HFFc6 (cell line): Measurements from ENCODE around the gene C16orf86. TPM values are rescaled to one million over a fixed set of nuclear protein-coding genes. Genes with fewer than 3 reads are reported as not detected.

ENCODE experiments used
- DNase-seq: peaks from one replicate; pipeline ENCODE4 v3.0.0-alpha.2; 2018
- H3K27ac Mint-ChIP-seq: 2 replicates; pipeline ENCODE4 v1.8.0; 2020; ENCODE audit warnings: mild to moderate bottlenecking, mixed read lengths
- H3K27me3 Mint-ChIP-seq: 2 replicates; pipeline ENCODE4 v1.8.0; 2021; ENCODE audit warnings: mild to moderate bottlenecking, moderate library complexity, mixed read lengths; ENCODE audit not compliant: insufficient read depth
- H3K36me3 Mint-ChIP-seq: 2 replicates; pipeline ENCODE4 v1.8.0; 2021; ENCODE audit warnings: low read depth, mixed read lengths
- H3K4me1 Mint-ChIP-seq: 2 replicates; pipeline ENCODE4 v1.8.0; 2020; ENCODE audit warnings: low read depth, mixed read lengths
- H3K4me3 Mint-ChIP-seq: 2 replicates; pipeline ENCODE4 v1.8.0; 2020; ENCODE audit warnings: mild to moderate bottlenecking, moderate library complexity, mixed read lengths
- H3K9me3 Mint-ChIP-seq: 2 replicates; pipeline ENCODE4 v1.8.0; 2020; ENCODE audit warnings: mild to moderate bottlenecking, mixed read lengths
- CTCF ChIP-seq: fragments of 200-600 bp; sonication (generic); IDR thresholded peaks from 2 replicates; pipeline ENCODE4 v1.5.0; 2021; ENCODE audit warnings: antibody characterized with exemption, mild to moderate bottlenecking
- total RNA-seq, 6 experiments: library from RNA; stranded (reverse); fragmentation: NEBNext Ultra II Directional; extraction: Animal tissue kit (Norgen Biotek cat#: 25700); gene quantifications; 2 replicates in 1 of 6; 3 replicates in 5 of 6; pipeline ENCODE4 v1.2.3, GENCODE V29; 2021

C16orf86 gene
- total RNA-seq, 6 experiments from 2014 or later = 1.0 to 1.9 (median 1.6) TPM

DNA sequence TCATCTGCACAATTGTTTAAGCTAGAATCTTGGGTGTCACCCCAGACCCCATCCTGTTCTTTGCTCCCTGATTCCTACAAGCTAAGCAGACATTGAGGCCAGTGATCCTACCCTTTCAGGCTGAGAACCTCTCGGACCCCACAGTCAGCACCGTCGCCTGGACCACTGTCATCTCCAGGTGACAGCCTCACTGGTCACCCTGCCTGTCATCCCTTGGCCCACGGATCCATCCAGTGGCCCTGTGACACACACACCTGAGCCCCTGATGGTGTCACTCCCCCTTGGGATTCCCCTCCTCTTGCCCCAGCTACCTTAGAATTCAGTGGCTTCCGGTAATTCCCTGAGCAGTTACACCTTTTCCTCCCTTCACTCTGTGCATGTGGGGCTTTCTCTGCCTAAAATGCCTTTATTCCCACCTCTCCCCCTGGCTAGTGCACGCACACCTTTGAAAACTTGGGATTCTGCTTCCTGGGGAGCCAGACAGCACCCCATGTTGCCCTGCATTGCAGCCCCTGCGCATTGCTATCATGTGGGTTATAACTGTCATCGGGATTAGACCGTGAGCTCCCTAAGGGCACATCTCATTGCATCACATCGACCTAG is 3.0 kb downstream of the C16orf86 start:
- TF ChIP-seq CTCF = no peak
- Mint-ChIP-seq H3K9me3 (no peaks in the 10 kb centered on the region), H3K36me3 (no peaks in the 10 kb centered on the region), H3K4me3 (no peak overlapping the region), H3K4me1 (peaks cover 21% of the 10 kb centered on the region), H3K27me3 (peaks cover 5% of the 10 kb centered on the region; the same call in 1 of the 2 replicates), H3K27ac (no peak overlapping the region)
- DNase-seq = no peak

- Mint-ChIP-seq H3K27me3 (peaks cover 5% of the 10 kb centered on the region; the same call in 1 of the 2 replicates), H3K9me3 (no peaks in the 10 kb centered on the region), H3K4me3 (no peak overlapping the region), H3K27ac (no peak overlapping the region), H3K4me1 (peaks cover 10% of the 10 kb centered on the region), H3K36me3 (no peaks in the 10 kb centered on the region)
- no peak for DNase-seq
- TF ChIP-seq CTCF = no peak
These were observed 5.7 kb downstream of the C16orf86 start for GRCh38 chr16:67672306-67672705.

DNA sequence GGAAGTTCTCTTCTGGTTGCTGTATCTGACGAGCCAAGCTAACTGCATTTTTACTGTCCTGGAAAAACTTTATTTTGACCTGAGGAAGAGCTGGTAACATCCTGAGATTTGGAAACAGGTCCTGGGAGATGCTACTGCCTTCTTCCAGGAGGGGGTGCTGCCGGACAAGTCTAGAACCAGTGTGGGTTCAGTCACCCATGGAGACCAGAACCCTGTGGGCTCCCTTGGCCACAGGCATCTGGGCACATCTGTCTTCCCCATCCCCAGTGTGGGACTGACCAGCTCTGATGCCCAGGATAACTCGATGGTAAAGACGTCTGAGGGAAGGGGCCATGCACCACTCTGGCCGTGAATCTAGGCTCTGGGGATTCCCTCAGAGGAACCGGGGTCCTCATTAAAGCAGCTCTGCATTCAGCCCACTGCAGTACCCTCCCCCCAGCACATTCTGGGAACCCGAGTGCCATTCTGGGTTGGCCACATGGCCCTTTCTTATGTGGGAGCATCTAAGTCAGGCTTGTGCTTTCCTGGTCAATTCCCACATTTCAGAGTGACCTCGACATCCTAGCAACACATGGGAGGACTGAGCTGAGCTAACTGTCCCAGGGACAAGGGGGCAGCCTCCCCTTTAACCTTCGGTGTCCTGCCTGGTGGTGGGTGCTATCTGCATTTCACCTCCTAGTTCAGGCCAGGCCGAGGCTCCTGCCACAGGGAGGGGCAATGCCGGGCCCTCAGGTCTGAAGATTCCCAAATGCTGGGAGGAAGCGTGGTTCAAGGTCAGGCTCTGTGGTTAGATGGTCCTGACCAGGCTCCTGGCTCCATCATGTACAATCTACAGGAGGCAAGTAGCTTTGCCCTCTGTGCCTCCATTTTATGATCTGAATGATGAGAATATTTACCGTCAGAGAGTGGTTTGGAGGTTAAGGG is 6.4 kb downstream of the C16orf86 start:
- H3K9me3 Mint-ChIP-seq = no peaks in the 10 kb centered on the region
- TF ChIP-seq CTCF = peak; percentile 84
- no peak overlapping the region for H3K4me3 Mint-ChIP-seq
- H3K4me1 Mint-ChIP-seq = peaks cover 8% of the 10 kb centered on the region
- no peaks in the 10 kb centered on the region for H3K36me3 Mint-ChIP-seq
- H3K27me3 Mint-ChIP-seq = peaks cover 5% of the 10 kb centered on the region; the same call in 1 of the 2 replicates
- DNase-seq = peak; percentile 52
- H3K27ac Mint-ChIP-seq = no peak overlapping the region

DNA sequence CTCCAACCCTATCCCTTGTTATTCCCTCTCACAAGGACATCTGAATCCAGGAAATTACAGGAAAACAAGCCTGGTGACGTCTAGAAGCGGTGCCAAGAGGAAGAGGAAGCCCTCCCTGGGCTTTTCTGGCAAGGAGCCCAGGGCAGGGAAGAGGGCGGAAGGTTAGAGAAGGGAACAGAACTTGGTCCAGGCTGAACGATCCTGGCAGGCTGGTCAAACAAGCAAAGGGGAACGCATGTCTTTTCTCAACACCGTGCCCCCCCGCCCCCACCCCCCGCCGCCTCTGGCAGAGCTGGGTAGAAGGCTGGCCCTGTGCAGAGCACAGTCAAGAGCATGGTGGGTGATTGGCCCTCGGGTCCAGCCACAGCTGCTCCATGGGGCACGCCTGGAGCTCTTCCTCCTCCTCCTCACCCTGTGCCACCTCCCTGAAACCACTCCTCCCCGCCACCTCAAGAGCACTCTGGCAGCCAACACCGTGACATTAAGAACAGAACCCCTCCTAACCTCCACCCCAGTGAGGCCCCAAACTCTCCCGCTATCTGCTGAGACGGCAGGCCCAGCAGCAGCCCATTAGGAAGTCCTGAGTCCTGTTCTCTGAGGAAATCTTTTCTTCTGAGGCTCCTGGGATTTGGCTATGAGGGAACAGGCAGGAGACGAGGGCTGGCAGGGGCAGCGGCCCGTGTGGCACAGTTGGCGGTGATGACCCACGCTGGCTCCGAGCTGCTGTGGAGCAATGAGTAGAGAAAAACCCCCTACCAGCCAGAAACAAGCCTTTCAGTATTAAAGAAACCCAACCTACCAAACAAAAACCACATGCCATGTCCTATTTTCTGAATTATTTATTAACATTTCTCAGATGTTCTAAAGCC is 7.3 kb downstream of the C16orf86 start:
- no peak for TF ChIP-seq CTCF
- no peak overlapping the region for H3K4me3 Mint-ChIP-seq
- H3K4me1 Mint-ChIP-seq = peaks cover 8% of the 10 kb centered on the region
- no peak overlapping the region for H3K27ac Mint-ChIP-seq
- no peaks in the 10 kb centered on the region; the same call in 1 of the 2 replicates for H3K27me3 Mint-ChIP-seq
- no peaks in the 10 kb centered on the region for H3K36me3 Mint-ChIP-seq
- DNase-seq = no peak
- H3K9me3 Mint-ChIP-seq = no peaks in the 10 kb centered on the region

DNA sequence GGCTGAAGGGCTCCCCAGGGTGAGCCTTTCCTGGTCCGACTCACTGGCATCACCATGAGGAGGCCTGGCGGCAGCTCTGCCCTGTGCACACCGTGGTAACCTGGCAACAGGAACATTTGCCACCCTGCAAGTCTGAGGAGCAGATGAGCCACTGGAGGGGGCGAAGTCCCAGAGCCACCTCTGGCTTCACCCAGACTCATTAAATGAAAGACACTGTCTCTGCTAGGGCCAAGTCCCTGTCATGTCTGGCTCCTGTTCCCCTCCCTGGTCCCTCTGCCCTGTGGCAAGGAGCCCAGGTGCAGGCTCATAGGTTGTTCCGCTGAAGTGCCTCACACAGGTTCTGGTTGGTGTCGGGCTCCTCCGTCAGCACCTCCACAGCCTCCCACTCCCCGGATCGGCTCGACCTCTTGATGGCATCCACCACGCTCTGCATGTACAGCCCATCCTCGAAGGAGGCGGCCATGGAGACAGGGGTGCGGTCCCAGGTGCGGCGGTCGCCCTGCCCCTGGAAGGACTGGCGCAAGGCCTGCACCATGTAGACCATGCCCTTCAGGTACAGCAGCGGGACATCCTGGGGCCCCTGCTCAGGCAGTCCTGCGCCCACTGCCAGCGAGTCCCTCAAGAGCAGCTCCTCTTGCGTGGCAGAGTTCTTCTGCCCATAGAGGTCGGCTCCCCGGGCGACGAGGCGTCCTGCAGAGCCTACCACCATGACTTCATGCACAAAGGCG is 8.4 kb downstream of the C16orf86 start:
- TF ChIP-seq CTCF = no peak
- no peak for DNase-seq
- H3K27me3 Mint-ChIP-seq = no peaks in the 10 kb centered on the region
- H3K27ac Mint-ChIP-seq = no peak overlapping the region
- H3K4me1 Mint-ChIP-seq = peaks cover 8% of the 10 kb centered on the region
- H3K9me3 Mint-ChIP-seq = no peaks in the 10 kb centered on the region
- no peaks in the 10 kb centered on the region for H3K36me3 Mint-ChIP-seq
- no peak overlapping the region for H3K4me3 Mint-ChIP-seq
